Hematopoietic multipotent progenitor cell treated with erythropoietin and hydrocortisone succinate and interleukin-3 and kit ligand, for 4 days (in vitro differentiated cells): ENCODE results near the gene NAIF1.
"Not testable (repeated sequence)": the region's sequence is repeated elsewhere in the genome, so short reads cannot be mapped to it uniquely, and the experiment has no call there.

ENCODE experiments used
- DNase-seq: peaks from one replicate; pipeline ENCODE4 v3.0.0-alpha.2; 2015

The NAIF1 gene

GRCh38 chr9:128066713-128067644 is at the start of gene NAIF1:
Gene NAIF1 (minus strand): TSS chr9:128067320. CDS start chr9:128067101, 219 bp downstream.
- DNase-seq: peak; percentile 99

- DNase-seq: no peak
Measured at GRCh38 chr9:128116104-128117083, 49.3 kb upstream of the NAIF1 start.

GRCh38 chr9:128115187-128116103 is 48.3 kb upstream of the NAIF1 start:
- peak; percentile 99 for DNase-seq

- DNase-seq: no peak
Measured at GRCh38 chr9:128114326-128115186, 47.4 kb upstream of the NAIF1 start.

- no peak for DNase-seq
Measured at GRCh38 chr9:128113526-128114325, 46.6 kb upstream of the NAIF1 start.

- DNase-seq: not testable (repeated sequence)
Measured at GRCh38 chr9:128111726-128112125, 44.6 kb upstream of the NAIF1 start.

GRCh38 chr9:128109050-128109709 is 42.1 kb upstream of the NAIF1 start:
- DNase-seq: no peak

- no peak for DNase-seq
Measured at GRCh38 chr9:128108269-128109049, 41.3 kb upstream of the NAIF1 start.

GRCh38 chr9:128107468-128108268 is 40.5 kb upstream of the NAIF1 start:
- no peak for DNase-seq

GRCh38 chr9:128106940-128107467 is 39.9 kb upstream of the NAIF1 start:
- DNase-seq: no peak

- DNase-seq: no peak
Measured at GRCh38 chr9:128106181-128106939, 39.2 kb upstream of the NAIF1 start.

- no peak for DNase-seq
Measured at GRCh38 chr9:128105538-128106175, 38.5 kb upstream of the NAIF1 start.

GRCh38 chr9:128104171-128104618 is 37.1 kb upstream of the NAIF1 start:
- no peak for DNase-seq

GRCh38 chr9:128103589-128103962 is 36.5 kb upstream of the NAIF1 start:
- DNase-seq: no peak

GRCh38 chr9:128102861-128103588 is 35.9 kb upstream of the NAIF1 start:
- DNase-seq: no peak

- no peak for DNase-seq
Measured at GRCh38 chr9:128102196-128102595, 35.1 kb upstream of the NAIF1 start.
